ENCODE measurements around the gene OR9A4.

- no peak for TF ChIP-seq CTCF (conservative IDR thresholded peaks at IDR 0.05; ENCODE audit: low read depth, low read length)
- no peak for TF ChIP-seq EZH2 (IDR thresholded peaks at IDR 0.05; ENCODE audit: borderline replicate concordance, low read depth, low read length, poor library complexity, severe bottlenecking)
These were observed 33.7 kb downstream of the OR9A4 start for GRCh38 chr7:141949911-141950310.
